ENCODE measurements around the gene POMGNT2.

DNA sequence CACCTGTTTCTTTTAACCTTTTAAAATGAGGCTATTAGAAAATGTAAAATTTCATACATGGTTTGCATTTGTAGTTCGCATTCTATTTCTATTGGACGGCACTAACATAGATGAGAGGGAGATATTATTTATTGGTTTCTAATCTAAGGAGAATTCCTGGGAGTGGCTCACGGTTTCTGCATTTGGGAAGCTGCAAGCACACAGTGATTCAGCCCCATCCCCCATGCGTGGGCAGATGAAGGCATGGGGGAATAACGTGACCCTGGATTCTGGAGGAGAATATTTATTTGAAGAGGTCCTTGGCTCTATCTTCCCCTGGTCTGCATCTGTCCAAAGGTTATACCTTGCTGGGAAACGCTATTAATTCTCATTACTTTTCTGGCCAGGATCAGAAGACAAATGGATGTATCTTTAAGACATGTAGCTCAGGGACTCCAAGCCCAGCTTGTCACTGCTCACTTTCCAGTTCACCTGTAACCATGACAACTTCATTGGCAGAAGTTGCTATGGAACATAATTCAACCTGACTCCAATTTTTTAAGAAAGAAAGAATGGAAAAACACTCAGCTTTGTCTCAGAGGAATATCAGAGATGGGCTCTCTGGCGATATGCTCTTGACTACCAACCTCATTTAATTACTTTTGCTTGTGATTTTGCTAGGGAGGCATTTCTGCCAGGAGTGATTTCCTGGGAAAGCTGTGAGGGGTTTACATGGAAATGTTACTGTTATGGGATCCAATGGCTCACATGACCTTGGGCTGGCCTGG lies 27.2 kb upstream of the POMGNT2 start:
- TF ChIP-seq CTCF (conservative IDR thresholded peaks at IDR 0.05 in 1 of 2, IDR thresholded peaks at IDR 0.05 in 1 of 2; ENCODE audit: low read depth in 1 of 2, low read length in 2 of 2): no peak
- no peak for TF ChIP-seq EZH2 (IDR thresholded peaks at IDR 0.05; ENCODE audit: low read length, missing control alignments)

All from fibroblast of lung (primary cell).